ENCODE data around the gene LAMA2.

Gene LAMA2

DNA sequence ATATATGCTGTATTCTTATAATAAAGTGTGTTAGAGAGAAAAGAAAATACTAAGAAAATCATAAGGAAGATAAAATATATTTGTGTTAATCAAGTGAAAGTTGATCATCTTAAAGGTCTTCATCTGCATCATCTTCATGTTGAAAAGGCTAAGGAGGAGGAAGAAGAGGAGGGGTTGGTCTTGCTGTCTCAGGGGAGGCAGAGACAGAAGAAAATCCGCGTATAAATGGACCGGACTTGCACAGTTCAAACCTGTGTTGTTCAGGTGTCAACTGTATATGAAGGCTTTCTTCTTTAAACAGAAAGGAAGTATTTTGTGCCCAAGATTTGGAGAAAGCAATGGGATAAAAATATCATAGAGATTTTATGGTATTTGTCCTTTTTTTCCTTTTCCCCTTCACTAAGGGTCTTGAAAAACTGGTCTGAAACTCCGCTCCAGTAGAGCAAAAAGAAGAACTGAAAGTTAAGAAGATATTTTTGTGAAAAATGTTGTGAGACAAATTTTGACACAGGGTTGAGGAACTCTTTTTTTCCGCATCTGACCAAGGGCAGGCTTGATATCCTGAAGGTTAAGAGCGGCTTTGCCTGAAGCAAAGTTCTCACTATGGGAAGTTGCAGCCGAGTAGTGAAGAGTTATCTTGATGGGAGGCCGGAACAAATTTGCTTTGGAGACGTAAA lies 350.7 kb downstream of the LAMA2 start:
- DNase-seq: peak; percentile 33

DNA sequence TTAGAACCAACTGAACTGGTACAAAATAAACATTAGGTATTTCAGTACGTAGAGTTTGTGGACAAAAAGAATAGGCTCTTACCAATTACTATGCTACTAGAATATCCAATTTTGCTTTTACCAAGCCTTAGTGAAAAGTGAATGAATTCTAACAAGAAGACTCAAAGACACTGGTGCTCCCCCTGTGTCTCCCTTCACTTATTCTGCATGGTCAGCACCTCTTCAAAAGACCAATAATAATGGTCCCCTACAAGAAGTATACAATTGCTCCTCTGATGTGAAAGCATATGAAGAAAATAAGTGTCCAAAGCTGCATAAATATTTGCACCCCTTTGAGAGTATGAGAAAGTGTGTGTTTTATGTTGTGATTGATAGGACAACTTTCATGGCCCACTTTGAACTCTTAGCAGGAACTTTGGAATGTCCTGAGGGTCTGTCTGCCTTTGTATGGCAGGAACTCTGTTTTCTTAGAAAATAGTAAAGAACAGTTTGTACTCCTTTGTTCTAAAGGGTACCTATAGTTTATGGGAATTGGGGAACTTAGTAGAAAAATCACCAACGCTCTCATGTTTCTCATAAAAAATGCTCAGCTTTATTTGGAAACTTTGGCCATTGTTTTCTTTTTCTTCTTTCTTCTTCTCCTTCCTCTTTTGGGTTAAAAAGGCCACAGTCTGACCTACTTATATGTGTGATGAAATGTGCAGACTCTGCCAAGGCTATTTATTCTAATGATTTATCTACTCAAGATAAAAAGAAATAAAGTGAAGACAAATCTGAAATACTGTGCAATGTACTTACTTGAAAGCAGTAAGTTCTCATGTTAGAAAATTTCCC lies 352.4 kb downstream of the LAMA2 start:
- DNase-seq: no peak

DNA sequence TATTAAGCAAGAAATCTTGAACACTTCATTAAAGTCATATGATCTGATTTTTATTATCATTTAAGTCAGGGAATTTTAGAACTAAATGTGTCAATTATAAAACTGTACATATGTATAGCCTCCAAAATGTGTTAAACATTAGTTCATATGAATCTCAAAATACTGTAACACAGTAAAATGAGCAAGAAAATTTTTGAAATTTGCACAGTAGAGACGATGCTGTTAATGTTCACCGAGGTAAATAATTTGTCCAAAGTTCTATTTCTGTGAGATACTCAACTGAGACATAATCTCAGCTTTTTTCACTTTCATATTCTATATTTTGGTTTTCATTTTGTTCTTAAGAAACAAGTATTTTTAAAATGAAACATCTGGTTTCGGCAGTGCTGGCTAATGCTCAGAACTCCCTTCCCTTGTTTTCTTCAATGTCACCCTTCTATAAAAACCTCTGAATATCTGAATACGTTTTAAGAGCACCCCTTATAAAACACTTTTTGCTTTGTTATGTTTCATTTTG lies 353.1 kb downstream of the LAMA2 start:
- DNase-seq: peak; percentile 12

DNA sequence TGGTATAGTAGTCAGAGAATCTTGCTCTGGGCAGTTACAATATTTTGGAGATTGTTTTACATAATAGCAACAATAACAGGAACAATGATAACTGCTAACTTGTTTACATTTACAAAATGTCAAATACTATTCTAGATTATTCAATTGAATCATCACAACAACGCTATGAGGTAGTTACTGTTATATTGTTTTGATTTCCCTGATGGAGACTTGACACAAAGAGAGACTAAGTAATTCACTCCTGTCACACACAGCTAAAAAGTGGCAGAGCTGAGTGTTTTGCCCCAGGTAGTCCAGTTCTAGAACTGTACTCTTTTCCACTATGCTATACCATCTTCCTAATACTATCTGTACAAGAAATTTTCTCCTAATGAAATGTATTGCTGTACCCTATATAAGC lies 356.1 kb downstream of the LAMA2 start:
- DNase-seq: no peak

DNA sequence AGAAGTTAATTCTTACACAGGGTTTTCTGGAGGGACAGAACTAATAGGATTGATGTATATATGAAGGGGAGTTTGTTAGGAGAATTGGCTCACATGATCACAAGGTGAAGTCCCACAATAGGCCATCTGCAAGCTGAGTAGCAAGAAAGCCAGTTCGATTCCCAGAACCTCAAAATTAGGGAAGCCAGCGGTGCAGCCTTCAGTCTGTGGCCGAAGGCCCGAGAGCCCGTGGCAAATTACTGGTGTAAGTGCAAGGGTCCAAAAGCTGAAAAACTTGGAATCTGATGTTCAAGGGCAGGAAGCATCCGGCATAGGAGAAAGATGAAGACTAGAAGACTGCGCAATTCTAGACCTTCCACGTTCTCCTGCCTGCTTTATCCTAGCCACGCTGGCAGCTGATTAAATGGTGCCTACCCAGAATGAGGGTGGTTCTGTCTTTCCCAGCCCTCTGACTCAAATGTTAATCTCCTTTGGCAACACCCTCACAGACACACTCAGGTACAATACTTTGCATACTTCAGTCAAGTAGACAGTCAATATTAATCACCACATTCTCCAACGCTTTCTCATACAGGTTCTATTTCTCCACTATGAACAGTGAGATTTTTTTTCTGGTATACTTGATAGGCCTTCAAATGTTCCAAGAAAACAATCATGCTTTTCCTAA lies 357.0 kb downstream of the LAMA2 start:
- no peak for DNase-seq

DNA sequence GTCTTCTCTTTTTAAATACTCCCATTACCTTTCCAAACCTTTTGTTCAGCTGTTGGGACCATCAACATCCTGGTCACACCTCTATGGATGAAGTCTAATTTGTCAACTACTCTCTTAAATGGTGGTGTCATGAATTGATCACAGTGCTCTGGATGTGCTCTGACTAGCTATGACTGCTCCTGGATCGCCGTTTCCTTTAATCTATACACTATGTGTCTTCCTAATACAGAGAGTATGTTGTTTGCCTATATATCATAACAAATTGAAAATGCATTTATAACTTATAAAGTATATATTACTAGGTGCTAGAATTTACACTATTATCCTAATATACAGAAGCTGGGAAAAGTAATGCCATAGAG lies 357.5 kb downstream of the LAMA2 start:
- no peak for DNase-seq

DNA sequence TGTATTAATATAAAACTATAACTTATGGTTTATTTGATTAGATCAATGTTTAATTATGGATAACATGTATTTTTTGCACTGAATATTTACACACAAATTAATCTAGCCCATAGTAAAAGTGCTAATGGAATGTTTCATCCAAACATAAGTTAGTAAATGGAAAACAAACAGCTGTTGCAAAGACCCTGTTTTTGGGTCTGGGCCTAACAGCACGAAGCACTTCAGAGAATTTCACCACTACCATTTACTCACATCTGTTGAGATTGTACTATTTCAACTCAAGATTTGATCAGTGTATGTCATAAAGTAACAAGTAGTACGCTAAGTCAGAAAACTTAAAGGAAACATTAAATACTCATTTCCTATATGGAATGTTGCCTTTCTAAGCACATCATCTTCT lies 359.6 kb downstream of the LAMA2 start:
- DNase-seq: no peak

DNA sequence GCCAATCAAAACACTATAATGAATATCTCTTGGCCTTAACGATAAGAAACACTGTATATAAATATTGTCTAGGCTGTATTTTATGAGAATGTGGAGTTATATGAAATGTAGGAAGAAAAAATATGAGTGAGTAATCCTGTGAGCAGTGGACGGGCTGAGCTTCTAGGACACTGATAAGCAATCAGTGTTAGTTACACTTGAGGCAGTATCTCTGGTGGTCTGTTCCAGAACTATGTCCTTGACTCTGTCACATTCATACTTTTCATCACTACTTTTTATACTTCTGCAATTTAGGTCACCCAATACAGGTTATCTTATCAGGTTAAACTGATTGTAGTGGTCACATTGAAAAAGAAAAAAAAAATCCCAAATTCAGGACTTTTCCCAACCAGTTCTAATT lies 360.4 kb downstream of the LAMA2 start:
- DNase-seq: no peak

DNA sequence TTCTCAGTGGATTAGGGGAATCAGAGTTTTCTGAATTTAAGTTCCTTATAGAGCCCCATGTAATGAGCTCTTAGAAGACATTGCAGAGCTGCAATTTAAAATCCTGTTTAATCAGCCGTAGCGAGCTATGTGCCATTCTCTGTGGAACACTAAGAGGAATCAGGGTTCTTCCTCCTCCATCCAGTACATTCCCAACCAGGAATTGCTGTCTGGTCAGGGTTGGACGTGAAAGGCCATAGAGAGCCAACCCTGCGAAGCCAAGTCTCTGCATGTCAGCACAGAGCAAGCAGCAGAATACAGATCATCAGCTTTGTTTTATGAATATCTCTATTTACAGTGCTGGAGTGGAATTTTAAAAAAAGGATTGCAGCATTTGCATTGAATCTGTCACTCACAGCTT lies 366.0 kb downstream of the LAMA2 start:
- DNase-seq: no peak

DNA sequence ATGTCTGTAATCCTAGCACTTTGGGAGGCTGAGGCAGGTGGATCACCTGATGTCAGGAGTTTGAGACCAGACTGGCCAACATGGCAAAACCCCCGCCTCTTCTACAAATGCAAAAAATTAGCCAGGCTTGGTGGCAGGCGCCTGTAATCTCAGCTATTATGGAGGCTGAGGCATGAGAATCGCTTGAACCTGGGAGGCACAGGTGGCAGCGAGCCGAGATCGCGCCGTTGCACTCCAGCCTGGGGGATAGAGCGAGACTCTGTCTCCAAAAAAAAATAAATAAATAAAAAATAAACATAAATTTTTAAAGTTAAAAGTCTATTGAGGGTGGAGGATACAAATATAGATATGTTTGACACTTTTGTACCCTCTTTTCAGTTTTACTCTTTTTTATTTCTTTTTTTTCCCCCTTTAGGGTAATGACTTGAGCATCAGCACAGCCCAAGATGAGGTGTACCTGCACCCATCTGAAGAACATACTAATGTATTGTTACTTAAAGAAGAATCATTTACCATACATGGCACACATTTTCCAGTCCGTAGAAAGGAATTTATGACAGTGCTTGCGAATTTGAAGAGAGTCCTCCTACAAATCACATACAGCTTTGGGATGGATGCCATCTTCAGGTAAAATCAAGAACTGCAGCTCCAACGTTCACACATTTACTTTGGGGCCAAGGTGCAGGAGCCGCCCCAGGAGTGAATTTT lies 368.9 kb downstream of the LAMA2 start:
- DNase-seq: peak; percentile 54

DNA sequence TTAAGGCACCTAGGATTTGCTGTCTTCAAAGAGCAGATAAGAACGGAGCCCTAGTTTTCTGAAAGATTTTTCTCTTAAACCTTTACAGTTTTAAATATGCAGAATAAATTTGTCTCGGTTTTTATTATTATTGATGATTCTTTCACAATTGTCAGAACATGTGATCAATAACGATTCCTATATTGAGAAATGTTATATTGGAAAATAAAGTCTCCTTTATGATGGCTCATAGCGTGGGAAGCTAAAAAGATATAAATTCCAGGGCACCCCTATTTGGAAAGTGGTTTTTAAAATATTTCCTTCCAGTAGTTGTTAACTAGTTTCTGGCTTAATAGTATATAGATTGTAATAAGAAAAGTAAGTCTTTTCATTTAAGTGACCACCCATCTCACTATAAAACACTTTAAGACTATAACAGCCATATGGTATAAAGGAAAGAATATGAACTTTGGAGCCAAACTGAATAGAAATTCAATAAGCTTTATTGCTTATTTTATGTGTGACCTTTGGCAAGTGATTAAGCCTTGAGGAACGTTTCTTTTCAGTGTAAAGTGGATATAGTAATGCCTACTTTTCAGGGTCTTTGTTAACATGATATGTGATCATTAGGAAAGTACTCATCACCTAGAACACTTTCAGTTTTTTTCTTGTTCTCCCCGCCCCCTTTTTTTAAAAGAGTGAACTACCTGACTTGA lies 369.6 kb downstream of the LAMA2 start:
- no peak for DNase-seq

DNA sequence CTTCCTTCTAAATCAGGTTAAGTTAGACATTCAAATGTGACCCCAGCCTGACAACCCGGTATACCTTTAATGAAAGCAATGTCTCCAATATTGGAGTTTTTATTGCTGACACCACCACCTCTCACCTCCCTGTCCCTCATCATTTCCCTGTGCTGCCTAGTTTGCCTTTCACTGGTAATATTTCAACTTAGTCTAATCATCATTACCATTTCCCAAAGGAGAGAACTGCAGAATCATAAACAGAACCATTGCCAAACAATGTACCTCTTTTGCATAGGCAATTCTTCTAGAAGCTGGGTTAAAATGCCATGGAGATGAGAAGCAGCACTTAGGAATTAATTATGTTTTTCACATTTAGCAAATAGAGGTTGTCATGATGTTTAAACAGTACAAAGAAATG lies 370.3 kb downstream of the LAMA2 start:
- DNase-seq: no peak

DNA sequence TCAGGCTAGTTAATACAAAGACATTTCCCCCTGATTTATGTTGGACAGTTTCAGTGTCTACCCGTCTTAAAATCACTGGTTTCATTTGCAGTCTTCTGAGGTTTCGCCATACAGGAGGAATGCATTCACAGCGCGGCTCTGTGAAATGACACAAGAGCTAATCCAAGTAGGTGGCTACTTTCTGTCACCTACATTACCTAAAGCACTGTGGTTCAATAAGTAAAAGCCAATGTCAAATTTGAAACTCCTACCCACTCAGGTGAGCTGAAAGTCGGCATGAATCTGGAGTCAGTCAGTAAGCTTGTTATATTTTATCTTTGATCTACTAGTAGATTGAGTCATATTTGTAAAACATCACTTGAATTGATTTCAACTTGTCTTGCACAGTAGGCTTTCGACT lies 370.8 kb downstream of the LAMA2 start:
- DNase-seq: no peak

DNA sequence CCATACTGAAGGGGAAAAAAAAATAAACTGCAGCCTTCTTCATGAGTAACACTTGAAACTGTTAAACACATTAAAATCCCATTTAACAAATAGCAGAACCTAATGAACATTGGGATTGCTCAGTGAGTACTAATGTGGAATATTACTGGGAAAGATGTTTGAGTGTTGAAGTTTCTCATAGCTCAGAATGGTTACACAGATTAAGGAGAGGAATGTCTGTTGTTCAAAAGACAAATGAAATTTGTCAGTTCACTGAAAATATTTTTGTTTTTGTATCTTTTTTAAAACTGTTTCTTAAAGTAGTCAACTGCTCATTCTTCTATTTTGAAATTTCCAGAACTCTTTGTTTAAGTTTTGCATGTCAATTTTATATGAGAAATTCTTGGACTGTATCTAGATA lies 374.3 kb downstream of the LAMA2 start:
- no peak for DNase-seq

DNA sequence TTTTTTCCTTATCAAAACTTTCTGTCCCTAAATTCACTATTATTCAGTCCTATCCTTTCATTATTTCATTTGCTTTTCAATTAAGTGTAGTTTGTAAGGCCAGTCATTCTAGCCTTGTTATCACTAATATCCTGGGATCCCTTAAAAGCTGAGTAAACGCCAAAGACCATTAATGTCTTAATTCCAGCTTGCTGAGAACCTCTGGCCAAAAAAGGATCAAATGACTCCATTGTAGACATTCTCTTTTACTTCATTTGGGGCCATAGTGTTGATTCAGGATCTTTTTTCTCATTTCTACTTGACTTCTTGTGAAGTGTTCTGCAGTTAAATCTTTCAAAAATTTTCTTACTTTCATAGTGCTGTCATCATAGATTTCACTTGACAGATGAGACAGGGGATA lies 379.7 kb downstream of the LAMA2 start:
- no peak for DNase-seq

DNA sequence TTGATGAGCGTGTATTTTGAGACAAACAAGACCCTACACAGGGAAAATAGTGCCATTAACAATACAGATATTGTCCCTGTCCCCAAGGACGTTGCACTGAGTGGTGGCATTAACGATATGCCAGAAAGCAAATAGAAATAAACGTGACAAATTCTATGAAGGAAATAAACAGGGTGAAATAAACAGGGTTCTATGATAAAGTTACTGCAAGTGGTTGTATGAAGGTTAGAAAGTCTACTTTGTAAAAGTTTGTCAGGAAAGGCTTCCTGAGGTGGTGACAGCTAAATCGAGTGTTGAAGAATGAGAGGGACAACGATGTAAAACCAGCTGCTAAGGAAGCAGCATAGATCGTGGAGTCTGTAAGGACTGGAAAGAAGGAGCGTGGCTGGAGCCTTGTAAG lies 380.2 kb downstream of the LAMA2 start:
- DNase-seq: no peak

DNA sequence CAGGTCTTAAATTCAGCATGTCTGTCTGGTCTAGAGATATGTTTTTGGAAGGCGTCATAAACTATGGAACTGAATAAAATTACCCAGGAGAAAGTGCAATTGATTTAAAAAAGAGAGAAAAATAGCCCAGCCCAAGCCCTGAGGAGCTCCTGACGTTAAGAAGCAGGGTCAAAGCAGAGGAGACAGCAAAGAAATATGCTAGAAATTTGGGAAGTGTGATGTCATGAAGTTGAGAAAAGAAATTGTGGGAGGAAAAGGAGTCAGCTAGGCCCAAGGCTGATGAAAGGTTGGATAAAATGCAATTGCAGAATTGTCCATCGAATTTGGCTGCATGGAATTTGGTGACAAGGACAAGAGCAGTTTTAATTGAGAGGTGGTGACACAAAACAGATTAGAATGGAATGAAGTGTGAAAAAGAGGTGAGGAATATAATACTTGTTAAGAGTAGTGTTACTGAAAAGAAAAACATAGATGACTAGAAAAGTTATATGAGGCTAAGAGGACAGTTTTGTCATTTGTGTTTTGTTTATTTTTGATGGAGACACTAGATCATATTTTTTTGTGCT lies 381.6 kb downstream of the LAMA2 start:
- no peak for DNase-seq

DNA sequence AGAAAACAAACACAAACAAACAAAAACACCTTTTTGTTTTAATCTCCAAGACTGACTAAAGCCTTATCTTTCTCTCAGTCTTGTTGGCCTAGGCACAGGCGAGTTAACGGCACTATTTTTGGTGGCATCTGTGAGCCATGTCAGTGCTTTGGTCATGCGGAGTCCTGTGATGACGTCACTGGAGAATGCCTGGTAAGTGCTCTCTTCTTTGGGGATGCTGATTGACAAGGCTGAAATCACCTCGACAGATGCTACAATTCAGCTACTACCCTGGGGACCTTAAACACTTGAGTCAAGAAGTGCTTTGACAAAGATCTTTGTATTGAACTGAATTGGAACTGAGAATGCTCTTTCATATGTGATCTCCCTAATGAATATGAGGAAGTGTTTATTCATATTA lies 384.1 kb downstream of the LAMA2 start:
- DNase-seq: no peak

DNA sequence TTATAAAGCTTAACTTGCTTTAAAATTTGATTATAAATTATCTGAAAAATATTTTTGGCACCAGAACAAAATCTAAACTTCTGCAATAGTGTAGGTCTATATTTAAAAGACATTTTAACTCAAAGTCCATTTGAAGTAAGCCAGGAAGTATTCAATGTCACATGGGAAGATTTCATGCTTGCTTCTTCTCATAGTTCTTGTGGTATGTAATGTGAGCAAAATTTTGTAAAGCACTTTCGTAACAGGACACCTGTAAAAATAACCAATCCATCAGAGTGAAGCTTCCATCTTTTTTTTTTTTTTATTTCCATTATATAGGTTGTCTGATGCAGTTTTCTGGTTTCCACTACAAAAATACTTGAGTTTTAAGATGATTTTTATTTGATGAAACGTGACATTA lies 386.1 kb downstream of the LAMA2 start:
- DNase-seq: no peak

DNA sequence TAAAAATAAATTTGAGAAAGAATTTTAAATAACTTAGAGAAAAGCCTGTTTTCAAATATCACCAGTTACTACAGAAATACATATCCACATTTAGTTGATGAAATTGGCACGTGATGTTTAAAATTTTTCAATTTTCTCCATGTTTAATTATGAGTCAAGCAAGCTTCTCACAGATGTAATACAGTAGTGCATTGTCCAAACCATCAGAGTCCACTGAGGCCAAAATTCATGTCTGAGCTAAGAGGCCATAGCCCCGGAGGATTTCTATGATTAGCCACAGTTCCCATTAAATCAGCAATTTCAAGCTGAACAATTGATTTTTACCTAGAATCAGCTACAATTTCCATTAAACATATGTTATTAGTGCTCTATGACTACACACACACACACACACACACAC lies 387.0 kb downstream of the LAMA2 start:
- DNase-seq: no peak

DNA sequence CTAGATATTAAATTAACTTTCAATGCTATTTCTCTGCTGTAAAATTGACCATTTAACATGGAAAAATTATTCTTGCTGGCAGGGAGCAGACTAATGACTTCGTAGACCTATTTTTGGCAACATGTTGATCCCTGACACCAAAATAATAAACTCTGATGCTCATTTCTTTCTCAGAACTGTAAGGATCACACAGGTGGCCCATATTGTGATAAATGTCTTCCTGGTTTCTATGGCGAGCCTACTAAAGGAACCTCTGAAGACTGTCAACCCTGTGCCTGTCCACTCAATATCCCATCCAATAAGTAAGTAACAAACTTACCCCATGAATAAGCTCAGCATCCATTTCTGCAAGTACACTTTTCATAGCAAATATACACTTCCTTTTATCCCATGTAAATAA lies 387.5 kb downstream of the LAMA2 start:
- DNase-seq: no peak

DNA sequence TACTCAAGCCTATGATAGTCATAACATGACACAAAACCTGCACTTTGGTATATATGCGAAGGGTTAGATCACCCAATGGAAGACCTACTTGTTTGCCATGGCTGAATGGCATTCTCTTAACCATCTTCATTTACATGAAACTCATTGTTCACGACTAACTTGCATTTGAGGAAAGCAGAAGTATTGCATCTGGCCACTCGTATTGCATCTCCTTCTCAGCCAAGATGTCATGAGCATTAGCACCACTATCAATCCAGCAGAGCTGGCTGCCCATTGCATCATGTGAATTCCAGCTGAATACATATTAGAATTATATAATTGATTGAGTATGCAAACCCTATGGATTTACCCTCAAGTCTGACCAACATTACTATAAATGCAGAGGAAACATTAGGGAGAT lies 390.2 kb downstream of the LAMA2 start:
- DNase-seq: no peak
